HG03469 (cell line): ENCODE measurements around the gene OR52E2.
"Not testable (repeated sequence)": the region's sequence is repeated elsewhere in the genome, so short reads cannot be mapped to it uniquely, and the experiment has no call there.

Experiments used
- ATAC-seq: cut with Tn5 transposase; IDR thresholded peaks from one replicate; pipeline ENCODE4 v1.9.1; 2021; ENCODE audit warnings: mild to moderate bottlenecking, moderate library complexity, moderate number of reproducible peaks; ENCODE audit not compliant: unreplicated experiment

Gene OR52E2

DNA sequence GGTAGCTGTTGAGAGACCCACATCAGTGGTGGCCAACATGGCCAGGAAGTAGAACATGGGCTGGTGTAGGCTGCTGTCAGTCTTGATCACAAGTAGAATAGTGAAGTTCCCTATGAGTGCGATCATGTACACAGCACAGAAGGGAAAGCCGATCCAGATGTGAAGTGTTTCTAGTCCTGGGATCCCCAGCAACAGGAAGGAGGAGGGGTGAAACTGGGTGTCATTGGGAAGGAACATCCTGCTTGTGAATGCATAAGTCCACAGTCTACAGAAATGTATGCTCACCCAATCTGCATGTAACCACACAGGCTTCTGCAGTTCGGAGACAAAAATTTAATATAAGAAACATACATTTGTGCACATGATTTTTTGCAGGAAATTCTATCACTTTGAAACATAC, at the start of gene OR52E2:
TSS of gene OR52E2 (minus strand) at position 237 of the 400 bp plus-strand sequence. CDS start at position 237, 0 bp downstream.
- ATAC-seq: no peak

GRCh38 chr11:5107285-5107684, 47.9 kb upstream of the OR52E2 start:
- ATAC-seq: no peak

- no peak for ATAC-seq
Measured at GRCh38 chr11:5103066-5103465, 43.6 kb upstream of the OR52E2 start.

DNA sequence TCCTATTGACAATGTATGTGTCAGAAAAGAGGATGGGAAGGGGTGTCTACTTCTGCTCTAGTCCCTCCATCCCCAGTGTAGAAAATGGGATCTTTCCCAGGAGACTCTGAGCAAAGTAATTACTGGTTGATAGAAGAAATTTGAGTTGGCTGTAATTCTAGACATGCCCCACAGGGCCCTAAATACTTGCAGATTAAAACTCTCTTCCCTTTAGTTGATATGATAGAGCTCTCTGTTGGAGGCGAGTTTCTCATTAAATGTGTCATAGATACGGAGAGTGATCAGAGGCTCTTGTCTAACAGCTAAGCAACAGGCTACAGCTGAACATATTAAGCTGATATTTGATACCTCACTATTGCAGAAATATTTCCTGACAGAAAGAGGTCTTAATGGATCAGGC, 42.8 kb upstream of the OR52E2 start:
- ATAC-seq: no peak

DNA sequence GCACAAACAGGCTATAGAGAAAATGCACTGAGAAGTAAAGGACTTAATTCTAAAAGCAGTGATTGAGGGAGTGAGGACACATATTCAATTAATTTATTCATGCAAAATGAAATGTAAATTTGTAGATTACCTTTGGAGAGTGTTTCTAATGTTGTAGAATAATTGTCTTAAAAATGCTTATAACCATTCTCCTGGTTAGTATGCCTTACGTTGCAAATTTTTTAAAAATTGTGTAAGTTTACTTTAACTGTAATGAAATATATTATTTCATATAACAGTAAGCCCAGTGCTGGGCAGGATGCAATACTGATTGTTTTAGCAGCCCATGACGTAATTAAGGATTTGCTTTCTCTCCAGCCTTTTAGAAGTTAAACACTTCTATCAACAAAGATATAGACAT, 36.6 kb upstream of the OR52E2 start:
- no peak for ATAC-seq

GRCh38 chr11:5092821-5093585, 33.6 kb upstream of the OR52E2 start:
- ATAC-seq: no peak

DNA sequence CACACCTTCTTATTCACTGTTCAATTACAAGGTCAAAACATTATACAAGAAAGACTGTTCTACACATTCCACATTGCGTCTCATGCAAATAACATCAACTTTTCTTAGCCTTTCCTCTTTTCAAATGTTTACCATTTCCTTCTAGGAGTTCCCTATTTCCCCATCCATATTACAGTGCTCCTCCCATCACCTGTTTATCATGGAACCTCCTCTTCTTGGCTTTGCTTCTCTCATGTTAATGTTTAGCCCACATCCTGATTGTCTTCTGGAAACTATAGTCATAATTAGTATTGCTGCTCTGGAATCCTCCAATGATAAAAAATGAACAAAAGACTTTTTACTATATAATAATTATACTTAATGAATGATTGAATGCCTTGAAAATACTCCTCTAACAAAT, 31.2 kb upstream of the OR52E2 start:
- no peak for ATAC-seq

DNA sequence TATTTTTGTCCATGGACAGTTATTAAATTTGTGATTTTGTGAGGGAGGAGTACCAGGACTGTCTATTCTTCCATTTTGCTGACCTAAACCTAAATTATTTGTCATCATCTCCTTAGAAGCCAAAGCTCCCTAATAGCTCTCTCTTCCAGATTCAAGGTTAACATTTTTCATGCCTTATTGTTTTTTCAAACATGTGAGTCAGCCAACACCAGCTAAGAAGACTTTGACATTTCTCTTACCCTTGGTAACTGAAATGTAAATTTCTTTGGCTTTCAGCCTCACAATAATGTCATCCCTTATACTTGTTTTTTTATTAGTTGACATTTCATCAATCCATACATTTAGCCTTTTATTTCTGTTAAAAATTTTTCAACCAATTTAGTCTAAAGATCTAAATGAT, 29.1 kb upstream of the OR52E2 start:
- no peak for ATAC-seq

DNA sequence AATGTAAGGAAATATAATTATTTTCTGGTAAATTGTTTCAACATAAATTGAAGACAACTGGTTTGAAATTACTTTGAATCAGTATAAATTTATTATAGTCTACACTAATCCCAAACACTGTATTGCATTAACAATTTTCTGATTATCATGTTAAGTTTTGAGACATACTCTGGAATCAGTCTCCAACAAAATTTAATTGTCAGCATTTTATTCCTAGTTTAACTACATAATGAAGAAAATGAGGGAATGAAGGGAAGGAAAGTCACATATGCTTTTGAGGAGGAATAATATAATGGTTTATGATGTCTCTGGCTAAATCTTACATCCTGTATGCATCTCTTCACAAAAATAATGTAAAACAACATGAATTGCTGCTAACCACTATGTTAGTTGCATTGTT, 24.2 kb upstream of the OR52E2 start:
- ATAC-seq: no peak

DNA sequence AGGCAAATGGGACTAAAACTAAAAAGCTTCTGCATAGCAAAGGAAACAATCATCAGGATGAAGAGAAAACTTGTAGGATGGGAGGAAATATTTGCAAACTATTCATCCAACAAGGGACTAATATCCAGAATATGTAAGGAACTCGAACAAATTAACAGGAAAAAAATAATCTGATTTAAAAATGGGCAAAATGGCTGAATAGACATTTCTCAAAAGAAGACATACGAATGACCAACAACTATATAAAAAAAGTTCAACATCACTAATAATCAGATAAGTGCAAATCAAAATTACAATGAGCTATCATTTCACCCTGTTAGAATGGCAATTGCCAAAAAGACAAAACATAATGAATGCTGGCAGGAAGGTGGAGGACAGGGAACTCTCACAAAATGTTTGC, 22.0 kb upstream of the OR52E2 start:
- ATAC-seq: no peak

GRCh38 chr11:5071799-5072198, 12.4 kb upstream of the OR52E2 start:
- no peak for ATAC-seq

DNA sequence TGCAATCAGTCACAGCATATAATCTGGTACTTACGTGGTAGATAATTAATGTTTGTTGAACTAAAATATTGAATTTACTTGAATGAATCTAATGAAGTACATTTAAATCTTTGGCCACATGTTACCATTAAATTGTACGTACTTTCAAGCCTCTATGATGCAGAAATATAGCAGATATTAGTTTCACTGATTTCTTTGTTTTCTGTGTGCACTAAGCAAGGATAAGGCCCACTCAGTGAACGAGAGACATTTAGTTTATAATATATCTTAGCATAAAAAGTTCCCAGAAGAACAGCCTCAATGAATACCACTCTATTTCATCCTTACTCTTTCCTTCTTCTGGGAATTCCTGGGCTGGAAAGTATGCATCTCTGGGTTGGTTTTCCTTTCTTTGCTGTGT, 9.8 kb upstream of the OR52E2 start, which contains the start of gene OR52E1:
TSS of gene OR52E1 (plus strand) at position 301 of the 400 bp plus-strand sequence.
- no peak for ATAC-seq

GRCh38 chr11:5065027-5065426, 5.6 kb upstream of the OR52E2 start:
- ATAC-seq: no peak

- not testable (repeated sequence) for ATAC-seq
Measured at GRCh38 chr11:5058679-5059078, 748 bp downstream of the OR52E2 start.

DNA sequence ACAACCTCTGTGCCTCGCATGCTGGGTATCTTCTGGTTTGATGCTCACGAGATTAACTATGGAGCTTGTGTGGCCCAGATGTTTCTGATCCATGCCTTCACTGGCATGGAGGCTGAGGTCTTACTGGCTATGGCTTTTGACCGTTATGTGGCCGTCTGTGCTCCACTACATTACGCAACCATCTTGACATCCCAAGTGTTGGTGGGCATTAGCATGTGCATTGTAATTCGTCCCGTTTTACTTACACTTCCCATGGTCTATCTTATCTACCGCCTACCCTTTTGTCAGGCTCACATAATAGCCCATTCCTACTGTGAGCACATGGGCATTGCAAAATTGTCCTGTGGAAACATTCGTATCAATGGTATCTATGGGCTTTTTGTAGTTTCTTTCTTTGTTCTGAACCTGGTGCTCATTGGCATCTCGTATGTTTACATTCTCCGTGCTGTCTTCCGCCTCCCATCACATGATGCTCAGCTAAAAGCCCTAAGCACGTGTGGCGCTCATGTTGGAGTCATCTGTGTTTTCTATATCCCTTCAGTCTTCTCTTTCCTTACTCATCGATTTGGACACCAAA, 12.6 kb downstream of the OR52E2 start:
- ATAC-seq: no peak

GRCh38 chr11:5046226-5046625, 13.2 kb downstream of the OR52E2 start, which contains the start of gene OR52J3:
OR52J3 (plus strand) TSS chr11:5046526; CDS start chr11:5046526, 0 bp downstream.
- ATAC-seq: no peak

- ATAC-seq: no peak
Measured at GRCh38 chr11:5043380-5043779, 16.0 kb downstream of the OR52E2 start.

GRCh38 chr11:5042091-5042490, 17.3 kb downstream of the OR52E2 start:
- ATAC-seq: no peak

GRCh38 chr11:5040876-5041275, 18.6 kb downstream of the OR52E2 start:
- ATAC-seq: no peak

- ATAC-seq: no peak
Measured at GRCh38 chr11:5038341-5038740, 21.1 kb downstream of the OR52E2 start.

GRCh38 chr11:5037926-5038325, 21.5 kb downstream of the OR52E2 start:
- ATAC-seq: no peak

GRCh38 chr11:5036669-5037068, 22.8 kb downstream of the OR52E2 start:
- ATAC-seq: no peak
